ENCODE results near the gene ZCCHC4.

Gene ZCCHC4

GRCh38 chr4:25312496-25313200 is at the start of gene ZCCHC4:
ZCCHC4 (plus strand) TSS chr4:25312774; CDS start chr4:25312810, 36 bp downstream.
- DNase-seq (ENCODE audit: low read depth), result peak; percentile 68

GRCh38 chr4:25271866-25272265 is 40.7 kb upstream of the ZCCHC4 start:
- no peak for DNase-seq (ENCODE audit: low read depth)

GRCh38 chr4:25280210-25280609 is 32.4 kb upstream of the ZCCHC4 start:
- DNase-seq (ENCODE audit: low read depth), result no peak

- DNase-seq (ENCODE audit: low read depth), result no peak
Measured at GRCh38 chr4:25283948-25284347, 28.6 kb upstream of the ZCCHC4 start.

GRCh38 chr4:25284466-25284865 is 28.1 kb upstream of the ZCCHC4 start:
- no peak for DNase-seq (ENCODE audit: low read depth)

- DNase-seq (ENCODE audit: low read depth), result no peak
Measured at GRCh38 chr4:25290490-25291067, 22.0 kb upstream of the ZCCHC4 start.

- no peak for DNase-seq (ENCODE audit: low read depth)
Measured at GRCh38 chr4:25291158-25291733, 21.3 kb upstream of the ZCCHC4 start.

GRCh38 chr4:25297528-25298242 is 14.9 kb upstream of the ZCCHC4 start:
- no peak for DNase-seq (ENCODE audit: low read depth)

- DNase-seq (ENCODE audit: low read depth), result no peak
Measured at GRCh38 chr4:25299476-25300203, 12.9 kb upstream of the ZCCHC4 start.

- DNase-seq (ENCODE audit: low read depth), result no peak
Measured at GRCh38 chr4:25301471-25301870, 11.1 kb upstream of the ZCCHC4 start.

GRCh38 chr4:25302626-25303025 is 9.9 kb upstream of the ZCCHC4 start:
- no peak for DNase-seq (ENCODE audit: low read depth)

- DNase-seq (ENCODE audit: low read depth), result no peak
Measured at GRCh38 chr4:25303578-25303977, 9.0 kb upstream of the ZCCHC4 start.

- DNase-seq (ENCODE audit: low read depth), result no peak
Measured at GRCh38 chr4:25306518-25307057, 6.0 kb upstream of the ZCCHC4 start.

GRCh38 chr4:25307596-25307995 is 5.0 kb upstream of the ZCCHC4 start:
- DNase-seq (ENCODE audit: low read depth), result no peak

- DNase-seq (ENCODE audit: low read depth), result no peak
Measured at GRCh38 chr4:25308306-25308705, 4.3 kb upstream of the ZCCHC4 start.

GRCh38 chr4:25308761-25309160 is 3.8 kb upstream of the ZCCHC4 start:
- DNase-seq (ENCODE audit: low read depth), result no peak

- no peak for DNase-seq (ENCODE audit: low read depth)
Measured at GRCh38 chr4:25310066-25310802, 2.3 kb upstream of the ZCCHC4 start.

- DNase-seq (ENCODE audit: low read depth), result no peak
Measured at GRCh38 chr4:25310803-25311166, 1.8 kb upstream of the ZCCHC4 start.

GRCh38 chr4:25313201-25313895 is 774 bp downstream of the ZCCHC4 start:
- DNase-seq (ENCODE audit: low read depth), result no peak

GRCh38 chr4:25320336-25320735 is 7.8 kb downstream of the ZCCHC4 start:
- DNase-seq (ENCODE audit: low read depth), result peak; percentile 21

- peak; percentile 71 for DNase-seq (ENCODE audit: low read depth)
Measured at GRCh38 chr4:25320773-25321172, 8.2 kb downstream of the ZCCHC4 start.
